G401.6 (cell line): ENCODE results near the gene DMAC2L.
"Not testable (repeated sequence)": the region's sequence is repeated elsewhere in the genome, so short reads cannot be mapped to it uniquely, and the experiment has no call there.

Experiments used
- FAIRE-seq: peaks from 2 replicates; lab custom pipeline; 2012; peaks lifted over from hg19 to GRCh38; lab: Jason Lieb, UNC

The DMAC2L gene, protein sequence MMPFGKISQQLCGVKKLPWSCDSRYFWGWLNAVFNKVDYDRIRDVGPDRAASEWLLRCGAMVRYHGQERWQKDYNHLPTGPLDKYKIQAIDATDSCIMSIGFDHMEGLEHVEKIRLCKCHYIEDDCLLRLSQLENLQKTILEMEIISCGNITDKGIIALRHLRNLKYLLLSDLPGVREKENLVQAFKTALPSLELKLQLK

DNA sequence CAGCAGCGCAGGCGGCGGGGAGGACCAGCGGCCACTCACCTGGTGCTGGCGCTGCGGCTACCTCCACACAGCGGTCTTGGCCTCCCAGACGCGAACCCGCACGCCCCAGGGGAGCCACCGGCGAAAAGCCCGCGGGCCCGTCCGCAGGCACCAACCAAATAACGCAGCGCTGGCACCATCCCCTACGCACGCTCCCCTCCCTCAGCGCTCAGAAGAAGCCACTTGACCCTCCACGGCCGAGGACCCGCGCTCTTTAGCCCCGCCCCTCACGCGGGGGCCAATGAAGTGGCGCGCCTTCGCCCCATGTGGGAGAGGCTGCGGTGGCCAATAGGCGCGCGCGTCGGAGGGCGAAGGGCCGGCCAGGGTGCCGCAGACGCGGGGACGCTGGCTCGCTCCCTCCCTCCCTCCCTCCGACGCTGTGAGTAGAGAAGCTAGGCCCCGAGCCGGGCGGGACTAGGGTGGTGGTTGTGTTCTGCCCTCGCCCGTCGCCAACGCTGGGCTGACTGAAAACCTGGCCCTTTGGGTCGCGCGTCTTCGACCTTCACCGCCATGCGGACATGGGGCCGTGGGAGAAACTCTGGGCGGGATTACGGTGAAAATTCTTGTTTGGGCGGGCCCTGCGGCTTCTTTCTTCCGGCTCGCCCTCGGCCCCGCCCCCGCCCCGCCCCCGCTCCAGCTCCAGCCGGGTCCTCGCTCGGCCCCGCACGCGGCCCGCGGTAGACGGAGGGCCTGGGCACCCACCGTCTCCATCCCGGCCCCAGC is at the start of gene DMAC2L, which contains the start of gene L2HGDH:
DMAC2L (plus strand) TSS at position 353 of the 762 bp plus-strand sequence. CDS start 9,164 bp downstream, outside the sequence.
L2HGDH (minus strand) TSS at position 258 of the 762 bp plus-strand sequence; CDS start at position 179, 79 bp downstream.
- no peak for FAIRE-seq

- FAIRE-seq, result no peak
These were observed 49.3 kb upstream of the DMAC2L start for GRCh38 chr14:50262865-50263264.

GRCh38 chr14:50263321-50263720 is 48.8 kb upstream of the DMAC2L start:
- no peak for FAIRE-seq

- FAIRE-seq, result no peak
These were observed 47.1 kb upstream of the DMAC2L start for GRCh38 chr14:50265029-50265428.

DNA sequence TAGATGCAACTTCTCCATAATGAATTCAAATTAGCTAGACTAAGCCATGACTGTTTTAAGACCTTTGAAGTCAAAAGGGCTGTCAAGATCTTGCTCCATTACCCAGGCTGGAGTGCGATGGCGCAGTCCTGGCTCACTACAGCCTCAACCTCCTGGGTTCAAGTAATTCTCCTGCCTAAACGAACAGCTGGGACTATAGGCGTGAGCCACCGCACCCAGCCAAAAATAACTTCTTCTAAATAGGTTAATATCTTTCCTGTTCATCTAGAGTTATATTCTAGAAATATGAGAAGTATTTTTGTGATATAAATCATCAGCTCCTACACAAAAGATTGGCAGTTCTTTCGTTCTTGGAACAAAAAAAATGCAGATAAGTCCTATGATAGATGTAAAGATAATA is 41.2 kb upstream of the DMAC2L start:
- no peak for FAIRE-seq

DNA sequence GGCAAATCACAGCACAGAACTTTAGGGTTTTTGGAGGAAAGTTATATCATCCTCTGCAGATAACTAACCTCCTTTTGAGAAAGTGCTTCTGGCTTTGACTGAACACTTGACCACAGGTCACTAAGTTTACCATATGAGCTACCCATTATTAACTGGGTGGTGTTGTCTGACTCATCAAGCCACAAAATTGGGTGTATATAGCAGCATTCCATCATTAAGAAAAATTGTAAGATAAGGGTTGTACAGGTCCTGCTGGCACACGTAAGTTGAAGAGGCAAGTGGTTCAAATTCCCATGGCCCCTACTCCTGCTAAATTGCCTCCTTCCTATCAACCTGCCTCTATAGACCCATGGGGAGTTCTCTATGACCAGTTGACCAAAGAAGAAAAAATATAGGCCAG is 39.6 kb upstream of the DMAC2L start:
- no peak for FAIRE-seq

- FAIRE-seq, result no peak
These were observed 26.3 kb upstream of the DMAC2L start for GRCh38 chr14:50285861-50286260.

DNA sequence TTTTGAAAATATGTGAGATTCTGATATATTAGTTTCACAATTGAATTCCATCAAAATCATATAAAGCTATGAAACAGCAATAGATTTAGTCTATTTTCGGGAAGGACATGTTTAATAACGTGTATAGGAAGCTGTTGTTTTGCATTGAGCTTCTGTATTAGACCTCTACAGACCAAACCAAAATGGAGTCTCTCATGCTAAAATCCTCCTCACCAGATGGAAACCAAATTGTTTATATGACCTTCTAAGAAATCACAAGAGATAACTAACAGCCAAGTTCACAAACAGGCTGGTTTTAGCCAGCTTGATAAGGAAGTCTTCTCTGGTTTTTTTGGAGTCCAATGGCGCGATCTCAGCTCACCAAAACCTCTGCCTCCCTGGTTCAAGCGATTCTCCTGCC is 24.0 kb upstream of the DMAC2L start:
- no peak for FAIRE-seq

- no peak for FAIRE-seq
These were observed 21.8 kb upstream of the DMAC2L start for GRCh38 chr14:50290306-50290705.

GRCh38 chr14:50299585-50299984 is 12.5 kb upstream of the DMAC2L start:
- FAIRE-seq, result no peak

DNA sequence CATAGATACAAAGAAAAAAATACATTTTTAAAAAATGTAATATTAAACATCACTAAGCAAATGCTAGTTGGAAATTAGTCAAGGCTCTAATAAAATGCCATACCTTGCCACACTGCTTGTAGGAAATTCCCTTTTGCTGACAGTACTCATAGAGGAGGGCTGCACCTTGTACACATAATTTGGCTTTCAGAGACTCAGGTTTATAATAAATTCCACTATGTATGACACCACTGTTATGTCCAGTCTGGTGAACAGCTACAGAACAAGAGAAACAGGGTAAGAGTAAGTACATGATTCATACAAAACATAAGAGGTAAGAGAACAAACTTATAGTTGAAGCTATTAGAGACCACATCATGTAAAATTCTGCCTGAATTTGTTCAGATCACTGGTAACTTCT is 10.2 kb upstream of the DMAC2L start:
- no peak for FAIRE-seq

DNA sequence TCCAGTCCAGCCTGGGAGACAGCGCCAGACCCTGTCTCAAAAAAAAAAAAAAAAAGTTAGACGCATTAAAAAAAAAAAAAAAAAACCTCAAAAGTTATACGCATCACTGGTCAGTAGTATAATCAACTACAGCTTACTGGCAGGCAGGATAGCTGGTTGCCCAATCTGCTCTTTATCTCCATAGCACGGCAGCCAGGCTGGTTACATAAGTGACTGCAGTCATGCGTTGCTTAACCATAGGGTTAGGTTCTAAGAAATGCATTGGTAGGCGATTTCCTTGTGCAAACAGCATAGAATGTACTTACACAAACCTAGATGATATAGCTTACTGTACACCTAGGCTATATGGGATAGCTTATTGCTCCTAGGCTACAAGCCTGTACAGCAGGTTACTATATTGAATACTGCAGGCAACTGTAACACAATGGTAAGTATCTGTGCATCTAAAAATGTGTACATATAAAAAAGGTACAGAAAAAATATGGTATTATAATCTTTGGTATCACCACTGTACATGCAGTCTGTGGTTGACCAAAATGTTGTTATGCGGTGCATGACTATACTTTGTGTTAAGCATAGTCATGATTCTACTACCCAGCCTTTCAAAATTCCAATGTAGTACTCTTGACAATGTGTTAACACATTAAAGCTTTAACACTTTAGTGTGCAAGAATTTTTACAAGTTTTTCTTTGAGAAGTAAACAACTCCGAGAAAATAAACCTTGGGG is 8.2 kb upstream of the DMAC2L start:
- no peak for FAIRE-seq

DNA sequence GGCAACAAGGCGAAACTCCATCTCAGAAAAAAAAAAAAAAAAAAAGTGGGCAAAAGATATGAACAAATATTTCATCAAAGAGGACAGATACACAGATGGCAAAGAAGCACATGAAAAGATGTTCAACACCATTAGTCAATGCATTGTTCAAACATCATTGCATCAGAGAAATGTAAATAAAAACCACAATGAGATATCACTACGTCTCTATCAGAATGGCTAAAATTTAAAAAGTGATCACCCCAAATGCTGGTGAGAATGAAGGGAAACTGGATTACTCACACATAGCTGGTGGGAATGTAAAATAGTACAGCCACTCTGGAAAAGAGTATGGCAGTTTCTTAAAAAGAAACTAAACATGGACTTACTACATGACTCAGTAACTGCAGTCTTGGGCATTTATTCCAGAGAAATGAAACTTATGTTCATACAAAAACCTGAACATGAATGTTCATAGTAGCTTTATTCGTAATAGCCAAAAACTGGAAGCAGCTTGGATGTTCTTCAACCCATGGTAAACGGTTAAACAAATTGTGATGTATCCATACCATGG is 3.7 kb upstream of the DMAC2L start:
- FAIRE-seq, result no peak

DNA sequence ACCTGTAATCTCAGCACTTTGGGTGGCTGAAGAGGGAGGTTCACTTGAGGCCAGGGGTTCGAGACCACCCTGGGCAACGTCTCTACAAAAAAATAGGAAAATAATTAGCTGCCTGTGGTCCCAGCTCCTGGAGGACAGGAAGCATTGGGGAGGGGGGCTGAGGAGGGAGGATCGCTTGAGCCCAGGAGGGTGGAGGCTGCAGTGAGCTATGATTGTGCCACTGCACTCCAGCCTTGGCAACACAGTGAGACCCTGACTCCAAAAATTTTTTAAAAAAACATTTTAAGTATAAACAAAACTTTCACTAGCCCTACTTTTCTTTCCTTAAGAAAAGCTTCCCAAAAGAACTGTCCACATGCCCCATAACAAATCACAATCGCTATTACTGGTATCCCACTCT is 1.7 kb upstream of the DMAC2L start:
- FAIRE-seq, result no peak

DNA sequence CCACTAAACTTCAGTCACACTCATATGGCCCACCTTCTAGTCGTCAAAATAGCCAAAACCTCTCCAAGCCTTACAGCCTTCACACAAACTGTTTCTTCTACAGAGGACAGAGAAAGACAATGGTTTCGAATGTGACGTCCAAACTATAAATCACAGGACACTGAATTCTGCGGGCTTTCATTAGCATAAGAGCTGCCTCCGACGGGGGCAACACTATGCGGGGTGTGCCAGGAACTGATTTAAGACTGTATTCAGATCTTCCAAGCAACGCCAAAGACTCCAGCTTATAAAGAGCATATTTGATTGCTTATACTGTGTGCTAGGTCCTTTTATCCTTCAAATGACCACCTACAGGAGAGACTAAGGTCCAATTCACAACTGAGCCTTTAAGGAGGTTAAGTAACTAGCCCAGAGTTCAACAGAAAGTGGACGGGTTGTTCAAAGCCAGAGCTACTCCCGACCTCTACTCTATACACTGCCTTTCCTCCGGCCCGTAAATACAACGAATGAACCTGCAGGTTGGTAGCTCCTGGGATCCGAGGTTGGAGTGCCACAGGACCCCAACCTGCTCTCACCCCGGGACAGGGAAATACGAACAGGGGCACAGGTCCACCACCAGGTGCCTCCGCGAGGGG is 670 bp upstream of the DMAC2L start:
- no peak for FAIRE-seq

DNA sequence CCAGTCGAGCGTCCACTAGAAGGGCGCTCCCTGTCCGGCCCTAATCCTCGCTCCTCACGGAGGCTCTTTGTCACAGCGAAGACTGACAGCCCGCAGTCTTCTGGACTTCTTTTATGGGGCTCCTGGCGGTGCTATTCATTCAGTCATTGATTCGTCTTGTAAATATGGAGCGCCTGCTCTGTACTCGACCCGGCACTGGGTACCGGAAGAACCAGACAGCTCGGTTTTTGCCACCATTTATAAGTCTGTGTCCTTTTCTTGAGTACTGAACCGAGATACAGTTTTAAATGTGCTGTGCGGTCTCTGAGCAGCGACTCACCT is 570 bp downstream of the DMAC2L start:
- FAIRE-seq, result no peak

GRCh38 chr14:50314098-50314497 is 2.0 kb downstream of the DMAC2L start:
- not testable (repeated sequence) for FAIRE-seq

GRCh38 chr14:50318031-50318626 is 6.0 kb downstream of the DMAC2L start:
- peak; percentile 90 for FAIRE-seq

DNA sequence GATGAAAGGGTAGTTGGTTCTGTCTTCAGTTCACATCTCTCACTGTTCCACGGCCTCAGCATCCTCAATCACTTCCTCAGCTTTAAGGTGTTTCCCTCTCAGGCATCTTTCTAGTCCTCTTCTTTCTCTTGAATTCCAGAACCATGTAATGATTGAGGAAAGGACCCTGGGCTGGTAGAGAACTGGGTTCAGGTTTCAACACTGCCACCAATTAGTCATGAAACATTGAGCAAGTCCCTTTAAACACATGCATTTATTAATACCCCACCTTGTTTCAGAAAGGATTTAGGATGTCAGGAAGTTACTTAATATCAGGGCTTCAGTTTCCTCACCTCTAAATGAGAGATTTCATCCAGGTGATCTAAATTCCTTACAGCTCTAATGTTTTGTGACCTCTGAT is 7.2 kb downstream of the DMAC2L start:
- FAIRE-seq, result no peak

DNA sequence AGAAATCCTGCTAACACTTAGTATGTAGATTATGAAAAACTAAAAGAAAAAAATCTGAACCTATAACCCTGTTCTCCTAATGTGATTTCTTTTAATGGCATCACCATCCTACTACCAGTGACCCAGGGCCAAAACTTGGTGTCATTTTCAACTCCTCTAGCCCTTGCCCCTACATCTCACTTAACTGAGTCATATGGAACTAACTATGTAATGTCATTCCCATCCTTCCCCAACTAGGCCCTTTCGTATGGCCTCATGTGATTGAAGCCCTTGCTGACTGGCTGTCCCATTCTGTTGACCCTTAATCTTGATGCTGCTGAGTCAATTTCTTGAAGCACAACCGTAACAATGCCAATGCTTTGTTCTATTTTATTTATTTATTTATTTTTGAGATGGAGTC is 7.6 kb downstream of the DMAC2L start:
- no peak for FAIRE-seq

GRCh38 chr14:50320283-50320682 is 8.2 kb downstream of the DMAC2L start:
- FAIRE-seq, result no peak

GRCh38 chr14:50321009-50321660 is 9.0 kb downstream of the DMAC2L start:
- peak; percentile 93 for FAIRE-seq
